Pancreas (tissue), 10 donors: ENCODE data around the gene ACLY. TPM values are rescaled to one million over a fixed set of nuclear protein-coding genes. Genes with fewer than 3 reads are reported as not detected.

ENCODE experiments used
- ATAC-seq, 4 donors: fragments of 200-7000 bp; cut with Tn5 transposase; one replicate each; pipeline versions ENCODE4 v1.8.0 to v1.9.1; 2020; ENCODE audit warnings: mild to moderate bottlenecking in 4 of 4, moderate library complexity in 4 of 4
- DNase-seq, 6 donors: peaks; one replicate each; pipeline ENCODE4 v3.0.0-alpha.2; 2020
- FAIRE-seq: peaks from 2 replicates; lab custom pipeline; 2012; peaks lifted over from hg19 to GRCh38; lab: Jason Lieb, UNC
- H3K27ac ChIP-seq, 4 donors: fragments of 200-600 bp; sonication (generic); 1 replicate in 3 of 4; 2 replicates in 1 of 4; pipeline versions ENCODE4 v1.5.0 to v1.8.0; 2020
- H3K27me3 ChIP-seq, 4 donors: fragments of 200-600 bp; one replicate each; pipeline ENCODE4 v1.8.0; 2021
- H3K36me3 ChIP-seq, 3 donors: fragments of 200-600 bp; sonication (generic) in 1 of 3; one replicate each; pipeline versions ENCODE4 v1.5.0 to v1.8.0; 2020 to 2021
- H3K4me1 ChIP-seq, 3 donors: fragments of 200-600 bp; one replicate each; pipeline ENCODE4 v1.8.0; 2021
- H3K4me3 ChIP-seq, 4 donors: fragments of 200-600 bp; sonication (generic) in 2 of 4; one replicate each; pipeline versions ENCODE4 v1.5.0 to v1.8.0; 2020 to 2021
- H3K9me3 ChIP-seq, 4 donors: fragments of 200-600 bp; one replicate each; pipeline ENCODE4 v1.8.0; 2021
- CTCF ChIP-seq, 4 donors: fragments of 200-600 bp; sonication (generic) in 3 of 4; IDR thresholded peaks; one replicate each; pipeline versions ENCODE4 v1.5.0 to v1.8.0; 2021; ENCODE audit warnings: antibody characterized with exemption in 4 of 4
- WGBS, 2 donors: extraction: QIAGEN DNeasy Blood & Tissue Kit; methylation state at CpG; one replicate each; pipeline ENCODE4 v1.1.7; 2013; 5-methylcytosine and 5-hydroxymethylcytosine counted together
- intact Hi-C, 3 donors: fragments of 100-400 bp; cut with DNase I; formaldehyde crosslinking; loops; one replicate each; pipeline versions ENCODE4 v1.11.1 to v1.14.2; 2022
- polyA plus RNA-seq, 2 donors: library from polyadenylated mRNA; stranded (reverse); fragments of 200-250 nt; gene quantifications; one replicate each; pipeline ENCODE4 v1.2.3, GENCODE V29; 2013
- total RNA-seq, 6 donors: library from RNA; stranded (reverse); fragmentation: NEBNext Ultra II Directional in 4 of 6; extraction: Animal tissue kit (Norgen Biotek cat#: 25700) in 4 of 6; gene quantifications; one replicate each; pipeline versions ENCODE4 v1.2.1 to v1.2.4, GENCODE V29; 2021 to 2023
- donor health status: healthy with polysubstance abuse.
- donor health status: DM: no; HTN: no; CAD: no; lungs with moderate emphysema.
- donor health status: DM: no; HTN: no; CAD: no.
- donor health status: control.
- donor health status: control.
- donor health status: Bipolar disorder and iron deficiency.
- donor health status: DM: yes; HTN: yes; CAD: no.
- donor health status: DM: no; HTN: no; CAD: no.
- donor health status: DM: no; HTN: no; CAD: no.
- donor health status: DM: yes; HTN: yes; CAD: no.

Gene ACLY
- total and polyA plus RNA-seq, 8 donors, result 22.0 to 101 (median 58.3) TPM

GRCh38 chr17:41894791-41895331 lies 23.9 kb downstream of the ACLY start:
- no peak for FAIRE-seq
- intact Hi-C loops, result no loop called here
- Histone ChIP-seq H3K36me3 (peaks cover 11 to 59% (median 35%) of the 10 kb centered on the region in 3 donors), H3K4me1 (peaks cover 0 to 13% (median 0%) of the 10 kb centered on the region in 3 donors), H3K4me3 (no peak overlapping the region), H3K27ac (peak overlapping the region in 3 of 4 donors; percentile 26 to 58 (median 53)), H3K27me3 (no peaks in the 10 kb centered on the region), H3K9me3 (no peaks in the 10 kb centered on the region)
- DNase-seq, result no peak
- TF ChIP-seq CTCF (IDR thresholded peaks at IDR 0.05), result no peak
- 31 to 32% methylated on average over 7 of the region's 7 CpGs for WGBS, 2 donors
- ATAC-seq, result peak in 3 of 4 donors; percentile 31 to 45 (median 37)

- Histone ChIP-seq H3K27me3 (no peaks in the 10 kb centered on the region), H3K4me1 (peaks cover 0 to 13% (median 0%) of the 10 kb centered on the region in 3 donors), H3K4me3 (no peak overlapping the region), H3K27ac (no peak overlapping the region), H3K36me3 (peaks cover 13 to 64% (median 35%) of the 10 kb centered on the region in 3 donors), H3K9me3 (no peaks in the 10 kb centered on the region)
- 71 to 89% methylated on average over 3 of the region's 3 CpGs for WGBS, 2 donors
- FAIRE-seq, result no peak
- no peak for ATAC-seq
- intact Hi-C loops, result no loop called here
- DNase-seq, result no peak
- no peak for TF ChIP-seq CTCF (IDR thresholded peaks at IDR 0.05)
Measured at GRCh38 chr17:41893384-41893783, 25.4 kb downstream of the ACLY start.

GRCh38 chr17:41892021-41892376 lies 26.8 kb downstream of the ACLY start:
- no peak for TF ChIP-seq CTCF (IDR thresholded peaks at IDR 0.05)
- DNase-seq, result no peak
- ATAC-seq, result no peak
- Histone ChIP-seq H3K4me1 (peaks cover 0 to 13% (median 0%) of the 10 kb centered on the region in 3 donors), H3K27ac (no peak overlapping the region), H3K27me3 (no peaks in the 10 kb centered on the region), H3K36me3 (peaks cover 13 to 63% (median 28%) of the 10 kb centered on the region in 3 donors), H3K4me3 (no peak overlapping the region), H3K9me3 (no peaks in the 10 kb centered on the region)
- intact Hi-C loops, result no loop called here
- no peak for FAIRE-seq
- 92 to 95% methylated on average over 4 of the region's 4 CpGs for WGBS, 2 donors

DNA sequence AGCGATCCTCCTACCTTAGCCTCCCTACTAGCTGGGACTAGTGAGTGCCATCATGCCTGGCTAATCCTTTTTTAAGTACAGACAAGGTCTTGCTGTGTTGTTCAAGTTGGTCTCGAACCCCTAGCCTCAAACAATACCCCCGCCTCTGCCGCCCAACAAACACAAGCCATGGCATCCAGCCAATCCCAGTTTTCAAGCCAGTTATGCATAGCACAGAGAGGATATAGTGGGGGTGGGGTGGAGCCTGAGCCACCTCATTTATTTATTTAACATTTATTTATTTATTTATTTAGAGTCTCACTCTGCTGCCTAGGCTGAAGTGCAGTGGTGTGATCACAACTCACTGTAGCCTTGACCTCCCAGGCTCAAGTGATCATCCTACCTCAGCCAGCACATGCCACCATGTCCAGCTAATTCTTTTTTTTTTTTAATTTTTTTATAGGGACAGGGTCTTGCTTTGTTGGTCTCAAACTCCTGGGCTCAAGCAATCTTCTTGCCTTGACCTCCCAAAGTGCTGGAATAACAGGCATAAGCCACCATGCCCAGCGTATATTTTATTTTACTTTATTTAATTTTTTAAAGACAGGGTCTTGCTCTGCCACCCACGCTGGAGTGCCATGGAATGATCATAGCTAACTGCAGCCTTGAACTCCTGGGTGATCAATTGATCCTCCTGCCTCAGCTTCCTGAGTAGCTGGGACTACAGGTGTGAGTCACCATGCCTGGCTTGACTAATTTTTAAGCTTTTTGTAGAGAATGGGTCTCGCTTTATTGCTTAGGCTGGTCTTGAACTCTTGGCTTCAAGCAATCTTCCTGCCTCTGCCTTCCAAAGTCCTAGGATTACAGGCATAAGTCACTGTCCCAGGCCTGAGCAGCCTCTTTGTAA lies 27.4 kb downstream of the ACLY start:
- H3K36me3 ChIP-seq, result peaks cover 13 to 63% (median 29%) of the 10 kb centered on the region in 3 donors
- TF ChIP-seq CTCF (IDR thresholded peaks at IDR 0.05), result no peak
- ATAC-seq, result no peak

More for the DNA sequence above, 27.4 kb downstream of the ACLY start:
- Histone ChIP-seq H3K4me1 (peaks cover 0 to 13% (median 0%) of the 10 kb centered on the region in 3 donors), H3K4me3 (no peak overlapping the region), H3K9me3 (no peaks in the 10 kb centered on the region), H3K27me3 (no peaks in the 10 kb centered on the region), H3K27ac (no peak overlapping the region)
- 91 to 96% methylated on average over 7 of the region's 7 CpGs for WGBS, 2 donors
- DNase-seq, result no peak
- intact Hi-C loops, result no loop called here
- no peak for FAIRE-seq
